ENCODE measurements around the gene MBD6. TPM values are rescaled to one million over a fixed set of nuclear protein-coding genes. Genes with fewer than 3 reads are reported as not detected.
A peak's percentile ranks its signal among the peaks of the same experiment; 100 is the strongest.

MBD6 gene
- total and polyA plus RNA-seq, 2 of the 13 experiments (the other 11 are each of a cell fraction or from before 2014, with no cell fraction given) = 4.1 to 5.9 TPM

GRCh38 chr12:57522011-57522886, at the start of gene MBD6 (continued):
- TF ChIP-seq ZNF678 (CRISPR knock-in tag; IDR thresholded peaks at IDR 0.05) = no peak
- 0 out of 2 replicates have a peak, but pooled peaks have one; percentile 14 for TF ChIP-seq FOXP1 (IDR thresholded peaks at IDR 0.05)
- TF ChIP-seq FOXP1 (CRISPR knock-in tag; IDR thresholded peaks at IDR 0.05) = peak; percentile 64
- no peak; the same call in 1 of the 2 replicates for TF ChIP-seq ZFP91 (CRISPR knock-in tag; IDR thresholded peaks at IDR 0.05; ENCODE audit: borderline replicate concordance)
- no peak for TF ChIP-seq ZSCAN12 (CRISPR knock-in tag; IDR thresholded peaks at IDR 0.05)
- TF ChIP-seq ZBTB34 (CRISPR knock-in tag; IDR thresholded peaks at IDR 0.05) = no peak
- no peak for TF ChIP-seq ZNF773 (CRISPR knock-in tag; IDR thresholded peaks at IDR 0.05; ENCODE audit: borderline replicate concordance)
- no peak for TF ChIP-seq ZKSCAN1 (IDR thresholded peaks at IDR 0.05; ENCODE audit: low read length)
- no peak for TF ChIP-seq ZSCAN20 (CRISPR knock-in tag; IDR thresholded peaks at IDR 0.05; ENCODE audit: borderline replicate concordance)
- TF ChIP-seq IKZF4 (CRISPR knock-in tag; IDR thresholded peaks at IDR 0.05; ENCODE audit: borderline replicate concordance, low read depth, not compliant biosample characterization) = no peak
- TF ChIP-seq EP300 (IDR thresholded peaks at IDR 0.05; ENCODE audit: low read depth in 2 of 2, low read length in 2 of 2) = peak in 1 of 2 experiments; percentile 70; a peak in 1 of 4 replicates
- peak; percentile 33; the same call in 1 of the 2 replicates for TF ChIP-seq EP300 (CRISPR knock-in tag; IDR thresholded peaks at IDR 0.05; ENCODE audit: borderline replicate concordance)
- TF ChIP-seq ZFY (CRISPR knock-in tag; IDR thresholded peaks at IDR 0.05) = peak; percentile 79
- TF ChIP-seq ZNF546 (CRISPR knock-in tag; conservative IDR thresholded peaks at IDR 0.05) = 0 out of 2 replicates have a peak, but pooled peaks have one; percentile 9
- TF ChIP-seq TEF (CRISPR knock-in tag; IDR thresholded peaks at IDR 0.05) = no peak
- no peak for TF ChIP-seq ZNF703 (CRISPR knock-in tag; IDR thresholded peaks at IDR 0.05; ENCODE audit: borderline replicate concordance)
- peak; percentile 25; the same call in 1 of the 2 replicates for TF ChIP-seq ZNF605 (CRISPR knock-in tag; IDR thresholded peaks at IDR 0.05)
- TF ChIP-seq SKIL (CRISPR knock-in tag; IDR thresholded peaks at IDR 0.05; ENCODE audit: borderline replicate concordance) = peak; percentile 77
- TF ChIP-seq ZNF230 (CRISPR knock-in tag; IDR thresholded peaks at IDR 0.05) = peak; percentile 79; the same call in 1 of the 2 replicates
- no peak for TF ChIP-seq ZNF512 (CRISPR knock-in tag; IDR thresholded peaks at IDR 0.05)

Data from HepG2 (cell line).